Osteoblast (primary cell): ENCODE data around the gene CARMIL1. TPM values are rescaled to one million over a fixed set of nuclear protein-coding genes. Genes with fewer than 3 reads are reported as not detected.

Source experiments
- DNase-seq: peaks from one replicate; pipeline ENCODE4 v3.0.0; 2011; ENCODE audit warnings: low spot score, mixed read lengths; ENCODE audit not compliant: insufficient read length; ENCODE audit errors: missing footprints
- H2AFZ ChIP-seq: 2 replicates; pipeline ENCODE4 v1.6.0; 2011; ENCODE audit warnings: mild to moderate bottlenecking, low read length
- H3K27ac ChIP-seq: 2 replicates; pipeline ENCODE4 v1.5.1; 2011; ENCODE audit warnings: mild to moderate bottlenecking, low read depth, low read length, moderate library complexity
- H3K27me3 ChIP-seq: 2 replicates; pipeline ENCODE4 v1.6.0; 2012; ENCODE audit warnings: mild to moderate bottlenecking, control low read depth, inconsistent platforms, low read length, moderate library complexity; ENCODE audit not compliant: insufficient read depth
- H3K36me3 ChIP-seq: 2 replicates; pipeline ENCODE4 v1.5.1; 2011; ENCODE audit warnings: mild to moderate bottlenecking, low read length, control low read depth, moderate library complexity; ENCODE audit not compliant: insufficient read depth
- H3K4me1 ChIP-seq: 2 replicates; pipeline ENCODE4 v1.5.1; 2011; ENCODE audit warnings: mild to moderate bottlenecking, low read length, control low read depth, moderate library complexity; ENCODE audit not compliant: insufficient read depth
- H3K4me2 ChIP-seq: 2 replicates; pipeline ENCODE4 v1.6.0; 2011; ENCODE audit warnings: mild to moderate bottlenecking, low read length; ENCODE audit not compliant: insufficient read depth
- H3K4me3 ChIP-seq: fragments of 200-600 bp; sonication (generic); 3 replicates; pipeline ENCODE4 v1.5.1; 2012; ENCODE audit warnings: mild to moderate bottlenecking, low read length, inconsistent platforms; ENCODE audit not compliant: insufficient read depth
- H3K79me2 ChIP-seq: 2 replicates; pipeline ENCODE4 v1.6.0; 2012; ENCODE audit warnings: mild to moderate bottlenecking, low read length, control low read depth, inconsistent platforms; ENCODE audit not compliant: insufficient read depth
- H3K9me3 ChIP-seq: 2 replicates; pipeline ENCODE4 v1.5.1; 2011; ENCODE audit warnings: low read depth, low read length, control low read depth
- H4K20me1 ChIP-seq: 2 replicates; pipeline ENCODE4 v1.6.0; 2012; ENCODE audit warnings: mild to moderate bottlenecking, low read length, control low read depth; ENCODE audit not compliant: insufficient read depth
- CTCF ChIP-seq: IDR thresholded peaks from 2 replicates; pipeline ENCODE4 v1.5.1; 2011; ENCODE audit warnings: mild to moderate bottlenecking, low read depth, low read length, moderate library complexity; ENCODE audit errors: extremely low read depth
- total RNA-seq: library from RNA; depleted of rRNA; stranded (reverse); fragments of >200 nt; gene quantifications from 2 replicates; pipeline ENCODE4 v1.2.3, GENCODE V29; 2012

CARMIL1 gene
- total RNA-seq, 1 donor: 25.7 TPM

GRCh38 chr6:25399885-25400284 is 120.7 kb downstream of the CARMIL1 start:
- no peak for DNase-seq
- no peaks in the 10 kb centered on the region for H3K79me2 ChIP-seq

DNA sequence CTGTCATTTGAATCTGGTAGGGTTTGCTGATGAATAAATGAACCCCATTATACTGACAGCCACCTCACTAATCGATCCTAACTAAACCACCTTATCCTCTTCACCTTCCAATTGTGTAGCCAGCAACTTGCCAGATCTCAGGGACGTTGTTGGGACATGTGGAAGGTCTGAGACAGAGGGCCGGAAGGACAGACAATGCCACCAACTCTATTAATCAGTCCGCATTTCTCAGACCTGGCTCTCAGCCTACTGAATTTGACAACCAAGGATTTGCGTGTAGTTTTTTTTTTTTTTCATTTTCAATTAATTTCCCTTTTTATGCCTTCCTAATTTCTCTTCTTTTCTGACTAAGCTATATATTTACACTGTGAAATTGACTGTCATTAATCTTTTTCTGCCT is 122.5 kb downstream of the CARMIL1 start:
- H3K9me3 ChIP-seq: no peaks in the 10 kb centered on the region
- H3K36me3 ChIP-seq: no peaks in the 10 kb centered on the region
- H3K27me3 ChIP-seq: no peaks in the 10 kb centered on the region
- no peak overlapping the region for H2AFZ ChIP-seq
- H3K79me2 ChIP-seq: no peaks in the 10 kb centered on the region
- H3K4me1 ChIP-seq: no peaks in the 10 kb centered on the region
- no peak for DNase-seq
- H4K20me1 ChIP-seq: peaks cover 6% of the 10 kb centered on the region
- no peak overlapping the region for H3K27ac ChIP-seq
- H3K4me2 ChIP-seq: no peak overlapping the region
- no peak overlapping the region for H3K4me3 ChIP-seq
- TF ChIP-seq CTCF: no peak

More at GRCh38 chr6:25399885-25400284, 120.7 kb downstream of the CARMIL1 start:
- Histone ChIP-seq H3K9me3 (no peaks in the 10 kb centered on the region), H3K36me3 (no peaks in the 10 kb centered on the region), H3K4me3 (no peak overlapping the region), H3K27ac (no peak overlapping the region), H2AFZ (no peak overlapping the region), H3K4me1 (no peaks in the 10 kb centered on the region), H3K27me3 (no peaks in the 10 kb centered on the region), H4K20me1 (peaks cover 6% of the 10 kb centered on the region), H3K4me2 (no peak overlapping the region)
- no peak for TF ChIP-seq CTCF

DNA sequence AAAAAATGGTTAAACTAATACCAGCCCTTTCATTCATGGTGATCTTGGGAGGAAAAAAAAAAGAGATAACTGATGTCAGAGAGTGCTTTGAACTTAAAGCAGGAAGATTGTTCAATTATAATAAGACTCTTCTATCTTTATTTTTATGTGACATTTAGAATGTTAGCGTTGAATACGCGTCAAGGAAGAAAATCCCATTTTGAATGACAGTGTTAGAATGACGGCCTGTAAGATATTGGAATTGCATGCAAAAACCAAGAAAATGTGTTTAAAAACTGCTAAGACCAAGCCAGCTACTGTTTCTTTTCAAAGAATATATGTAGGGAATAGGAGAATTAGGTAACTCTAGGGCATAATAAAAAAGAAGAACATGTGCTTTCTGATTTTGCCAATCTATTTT is 123.0 kb downstream of the CARMIL1 start:
- no peak for DNase-seq

DNA sequence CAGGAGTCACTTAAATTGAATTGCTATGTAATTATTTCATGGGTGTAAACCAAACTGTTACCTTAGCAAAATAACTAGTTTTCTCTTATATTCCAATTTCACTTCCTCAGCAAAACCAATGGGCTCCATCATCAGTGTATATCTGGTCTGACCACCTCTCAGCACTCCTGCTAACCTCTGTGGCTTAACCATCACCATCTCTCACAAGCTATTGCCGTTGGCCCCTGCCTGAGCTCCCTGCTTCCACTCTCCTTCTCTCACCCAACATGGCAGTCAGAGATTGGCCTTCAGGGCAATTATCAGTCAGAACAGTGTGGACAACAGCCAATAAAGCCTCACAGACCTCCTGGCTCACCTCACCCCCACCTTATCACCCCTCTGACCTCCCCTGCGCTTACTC is 124.0 kb downstream of the CARMIL1 start:
- DNase-seq: no peak
- no peaks in the 10 kb centered on the region for H3K4me1 ChIP-seq

More for the DNA sequence above, 123.0 kb downstream of the CARMIL1 start:
- Histone ChIP-seq H4K20me1 (peaks cover 5% of the 10 kb centered on the region), H3K4me1 (no peaks in the 10 kb centered on the region), H3K27me3 (no peaks in the 10 kb centered on the region), H3K27ac (no peak overlapping the region), H3K4me2 (no peak overlapping the region), H3K36me3 (no peaks in the 10 kb centered on the region), H2AFZ (no peak overlapping the region), H3K4me3 (no peak overlapping the region), H3K79me2 (no peaks in the 10 kb centered on the region), H3K9me3 (no peaks in the 10 kb centered on the region)
- no peak for TF ChIP-seq CTCF

More for the DNA sequence above, 124.0 kb downstream of the CARMIL1 start:
- Histone ChIP-seq H4K20me1 (no peaks in the 10 kb centered on the region), H3K4me3 (no peak overlapping the region), H3K4me2 (no peak overlapping the region), H3K36me3 (no peaks in the 10 kb centered on the region), H2AFZ (no peak overlapping the region), H3K27me3 (no peaks in the 10 kb centered on the region), H3K79me2 (no peaks in the 10 kb centered on the region), H3K27ac (no peak overlapping the region), H3K9me3 (no peaks in the 10 kb centered on the region)
- TF ChIP-seq CTCF: no peak
